Stimulated activated CD4-positive, alpha-beta T cell treated with anti-CD3 and anti-CD28 coated beads, Interleukin-15, amount 100 ng/mL, for 1 hour (primary cell): Measurements from ENCODE around the gene ZNF699.
"Not testable (repeated sequence)": the region's sequence is repeated elsewhere in the genome, so short reads cannot be mapped to it uniquely, and the experiment has no call there.

Experiments
- DNase-seq, 2 donors: peaks; one replicate each; pipeline ENCODE4 v3.0.0-alpha.2; 2020; ENCODE audit warnings: low read depth in 1 of 2, low spot score in 1 of 2

The ZNF699 gene

GRCh38 chr19:9309139-9309973, at the start of gene ZNF699:
ZNF699 (minus strand) TSS chr19:9309838; CDS start chr19:9305119, 4,719 bp downstream.
- peak; percentile 96 to 97 for DNase-seq

DNA sequence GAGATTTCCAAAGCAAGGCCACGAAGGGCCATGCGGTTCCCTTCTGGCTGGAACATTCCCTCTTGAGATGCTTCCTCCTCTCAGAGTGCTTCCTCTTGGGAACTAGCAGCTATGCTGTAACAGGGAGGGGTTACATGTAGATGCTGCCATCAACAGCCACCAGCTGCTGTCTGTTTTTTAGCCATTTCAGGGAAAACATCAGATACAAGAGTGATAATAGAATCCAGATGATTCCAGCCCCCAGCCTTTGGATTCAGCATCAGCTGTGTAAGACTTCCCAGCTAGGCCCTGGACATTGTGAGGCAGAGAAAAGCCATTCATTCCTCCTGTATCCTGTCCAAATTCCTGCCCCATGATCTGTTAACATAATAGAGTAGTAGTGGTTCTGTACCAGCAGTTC, 45.0 kb upstream of the ZNF699 start:
- no peak for DNase-seq

GRCh38 chr19:9353011-9353410, 43.4 kb upstream of the ZNF699 start:
- no peak for DNase-seq

GRCh38 chr19:9352505-9352904, 42.9 kb upstream of the ZNF699 start:
- DNase-seq, result no peak

- DNase-seq, result no peak
Measured at GRCh38 chr19:9348671-9349070, 39.0 kb upstream of the ZNF699 start.

- no peak for DNase-seq
Measured at GRCh38 chr19:9348253-9348652, 38.6 kb upstream of the ZNF699 start.

GRCh38 chr19:9345005-9345404, 35.4 kb upstream of the ZNF699 start:
- no peak for DNase-seq

DNA sequence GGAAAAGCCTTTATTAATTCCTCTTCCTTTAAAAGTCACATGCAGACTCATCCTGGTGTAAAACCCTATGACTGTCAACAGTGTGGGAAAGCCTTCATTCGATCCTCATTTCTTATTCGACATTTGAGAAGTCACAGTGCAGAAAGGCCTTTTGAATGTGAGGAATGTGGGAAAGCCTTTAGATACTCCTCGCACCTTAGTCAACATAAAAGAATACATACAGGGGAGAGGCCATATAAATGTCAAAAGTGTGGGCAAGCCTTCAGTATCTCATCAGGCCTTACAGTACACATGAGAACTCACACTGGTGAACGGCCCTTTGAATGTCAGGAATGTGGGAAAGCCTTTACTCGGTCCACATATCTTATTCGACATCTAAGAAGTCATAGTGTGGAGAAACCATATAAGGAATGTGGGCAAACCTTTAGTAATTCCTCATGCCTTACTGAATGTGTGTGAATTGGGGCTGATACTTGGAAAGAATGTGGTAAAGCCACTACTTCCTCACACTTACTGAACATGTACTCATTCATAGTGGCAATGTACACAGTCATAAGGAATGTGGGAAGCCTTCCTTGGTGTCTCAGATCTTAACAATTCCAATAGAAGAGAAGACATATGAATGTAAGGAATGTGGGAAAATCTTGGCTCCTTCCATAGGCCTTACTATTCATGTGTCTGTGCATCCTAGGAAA, 33.1 kb upstream of the ZNF699 start:
- DNase-seq, result no peak

GRCh38 chr19:9329999-9330398, 20.4 kb upstream of the ZNF699 start:
- no peak for DNase-seq

DNA sequence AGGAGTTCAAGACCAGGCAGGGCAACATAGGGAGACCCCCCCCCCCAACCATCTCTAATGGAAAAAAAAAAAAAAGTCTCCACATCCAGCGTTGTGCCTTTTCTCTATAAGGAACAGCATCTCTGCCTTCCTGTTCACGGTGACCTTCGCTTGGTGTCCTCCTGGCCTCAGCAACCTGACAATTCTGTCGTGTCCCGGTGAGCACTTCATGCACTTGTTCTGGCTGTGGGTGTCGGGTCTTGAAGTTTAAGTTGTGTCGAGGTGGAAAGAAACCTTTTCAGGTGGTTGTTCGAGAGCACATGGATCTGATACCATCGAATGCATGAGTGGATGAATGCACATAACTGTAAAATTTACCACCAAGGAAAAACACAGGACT, 14.9 kb upstream of the ZNF699 start:
- DNase-seq, result no peak

GRCh38 chr19:9323919-9324583, 14.4 kb upstream of the ZNF699 start, which contains the start of gene ZNF559:
ZNF559 (plus strand) TSS chr19:9324179; CDS start chr19:9338550, 14,371 bp downstream.
- DNase-seq, result peak; percentile 95 to 96

GRCh38 chr19:9323557-9323918, 13.9 kb upstream of the ZNF699 start:
- DNase-seq, result peak in 1 of 2 donors; percentile 13

- DNase-seq, result not testable (repeated sequence)
Measured at GRCh38 chr19:9322201-9322600, 12.6 kb upstream of the ZNF699 start.

DNA sequence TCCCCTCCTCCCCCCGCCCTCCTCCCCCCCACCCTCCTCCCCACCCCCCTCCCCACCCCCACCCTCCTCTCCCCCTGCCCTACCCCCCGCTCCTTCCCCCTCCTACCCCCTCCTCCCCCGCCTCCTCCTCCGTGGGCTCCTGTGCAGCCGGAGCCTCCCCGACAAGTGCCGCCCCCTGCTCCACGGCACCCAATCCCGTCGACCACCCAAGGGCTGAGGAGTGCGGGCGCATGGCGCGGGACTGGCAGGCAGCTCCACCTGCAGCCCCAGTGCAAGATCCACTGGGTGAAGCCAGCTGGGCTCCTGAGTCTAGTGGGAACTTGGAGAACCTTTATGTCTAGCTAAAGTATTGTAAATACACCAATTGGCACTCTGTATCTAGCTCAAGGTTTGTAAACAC, 12.1 kb upstream of the ZNF699 start:
- DNase-seq, result not testable (repeated sequence)

DNA sequence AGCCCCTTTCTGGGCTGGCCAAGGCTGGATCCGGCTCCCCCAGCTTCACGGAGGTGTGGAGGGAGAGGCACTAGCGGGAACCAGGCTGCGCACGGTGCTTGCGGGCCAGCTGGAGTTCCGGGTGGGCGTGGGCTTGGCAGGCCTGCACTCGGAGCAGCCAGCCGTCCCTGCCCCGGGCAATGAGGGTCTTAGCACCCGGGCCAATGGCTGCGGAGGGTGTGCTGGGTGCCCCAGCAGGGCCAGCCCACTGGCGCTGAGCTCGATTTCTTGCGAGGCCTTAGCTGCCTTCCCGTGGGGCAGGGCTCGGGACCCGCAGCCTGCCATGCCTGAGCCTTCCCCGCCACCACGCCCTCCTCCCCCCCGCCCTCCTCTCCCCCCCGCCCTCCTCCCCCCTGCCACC, 11.7 kb upstream of the ZNF699 start:
- DNase-seq, result no peak

- no peak for DNase-seq
Measured at GRCh38 chr19:9313756-9314155, 4.1 kb upstream of the ZNF699 start.

GRCh38 chr19:9309974-9310446, 372 bp upstream of the ZNF699 start:
- peak in 1 of 2 donors; percentile 73 for DNase-seq

DNA sequence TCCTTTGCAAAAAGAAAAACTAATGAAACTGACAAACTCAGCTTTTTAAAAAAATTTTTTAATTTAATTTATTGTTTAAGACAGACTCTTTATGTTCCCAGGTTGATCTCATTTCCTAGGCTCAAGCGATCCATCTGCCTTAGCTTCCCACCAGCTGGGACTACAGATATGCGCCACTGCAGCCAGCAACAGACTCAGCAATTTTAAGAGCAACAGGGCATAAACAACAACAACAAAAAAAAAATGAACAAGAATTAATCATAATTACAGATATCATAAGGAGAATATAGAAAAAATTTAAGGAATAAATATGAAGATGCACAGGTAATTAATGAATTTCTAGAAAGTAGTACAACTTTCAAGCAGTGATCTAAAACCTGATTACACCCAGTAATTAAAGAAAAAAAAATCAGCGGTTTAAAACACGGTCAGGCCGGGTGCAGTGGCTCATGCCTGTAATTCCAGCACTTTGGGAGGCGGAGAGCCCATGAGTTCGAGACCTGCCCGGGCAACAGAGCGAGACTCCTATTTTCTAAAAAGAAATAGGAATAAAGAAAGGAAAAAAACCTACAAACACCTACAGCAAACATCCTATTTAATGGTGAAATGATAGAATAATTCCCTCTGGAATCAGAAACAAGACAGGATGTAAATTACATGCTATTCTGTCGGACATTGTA, 1.4 kb downstream of the ZNF699 start:
- DNase-seq, result no peak

DNA sequence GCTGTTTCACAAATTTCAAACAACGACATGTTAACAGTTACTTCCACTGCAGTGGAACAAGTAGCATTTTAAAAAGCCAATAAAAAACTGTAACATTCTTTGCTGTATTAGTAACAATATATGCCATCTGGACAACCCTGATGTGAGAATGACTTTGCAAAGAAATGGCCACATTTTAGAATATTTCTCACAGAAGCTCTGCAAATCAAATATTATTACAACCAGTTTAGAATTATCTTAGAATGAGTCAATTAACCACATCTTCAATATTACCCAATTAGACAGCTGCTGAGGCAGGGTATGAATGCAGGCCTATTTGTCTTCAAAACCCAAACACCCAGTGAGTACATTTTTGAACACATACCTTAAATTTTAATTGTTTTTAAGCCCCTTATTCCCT, 3.2 kb downstream of the ZNF699 start:
- DNase-seq, result no peak

- no peak for DNase-seq
Measured at GRCh38 chr19:9296336-9296735, 13.3 kb downstream of the ZNF699 start.

DNA sequence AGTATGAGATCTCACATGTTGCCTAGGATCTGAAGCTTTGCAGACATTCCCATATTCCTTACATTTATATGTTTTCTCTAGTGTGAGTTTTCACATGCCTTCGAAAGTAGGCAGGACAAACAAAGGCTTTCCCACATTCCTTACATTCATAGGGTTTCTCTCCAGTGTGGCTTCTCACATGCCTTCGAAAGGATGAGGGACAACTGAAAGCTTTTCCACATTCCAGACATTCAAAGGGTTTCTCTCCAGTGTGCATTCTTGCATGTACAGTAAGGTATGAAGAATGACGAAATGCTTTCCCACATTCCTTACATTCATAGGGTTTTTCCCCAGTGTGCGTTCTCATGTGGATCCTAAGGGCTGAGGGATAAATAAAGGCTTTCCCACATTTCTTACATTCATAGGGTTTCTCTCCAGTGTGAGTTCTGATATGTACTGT, 14.2 kb downstream of the ZNF699 start:
- no peak for DNase-seq
